Measurements from ENCODE around the gene RFX8. TPM values are rescaled to one million over a fixed set of nuclear protein-coding genes. Genes with fewer than 3 reads are reported as not detected.

Gene RFX8
- polyA plus RNA-seq, 3 donors = not detected

DNA sequence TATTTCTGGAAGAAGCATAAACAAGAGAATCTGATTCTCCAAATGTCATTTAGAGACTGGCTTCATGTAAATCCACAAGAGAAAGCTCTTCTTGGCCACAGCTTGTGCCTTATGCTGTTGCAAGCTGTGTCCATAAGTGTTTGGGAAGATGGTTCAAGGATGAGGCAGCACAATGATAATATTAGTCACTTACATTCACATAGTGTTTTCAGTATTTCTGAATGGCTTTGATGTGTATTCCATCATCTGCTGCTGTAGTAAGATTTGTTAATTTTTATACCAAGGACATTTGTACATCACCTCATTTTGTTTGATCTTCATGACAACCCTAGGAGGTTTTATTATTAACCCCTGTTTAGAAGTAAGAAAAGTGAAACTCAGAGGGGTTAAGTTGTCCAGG is 117.5 kb downstream of the RFX8 start:
- Mint-ChIP-seq H3K4me1 (peaks cover 16% of the 10 kb centered on the region), H3K27me3 (ENCODE audit: low read depth in 3 of 3) (peaks cover 0 to 3% (median 1%) of the 10 kb centered on the region in 3 donors), H3K9me3 (peaks cover 0 to 2% (median 0%) of the 10 kb centered on the region in 7 donors), H3K4me3 (no peak overlapping the region), H3K27ac (no peak overlapping the region), H3K36me3 (no peaks in the 10 kb centered on the region)
- Histone ChIP-seq H3K4me1 (ENCODE audit: control insufficient read depth in 1 of 2, insufficient read depth in 2 of 2, low read length in 2 of 2) (peaks cover 12 to 16% of the 10 kb centered on the region in 2 donors), H3K4me3 (replicated peaks in 1 of 3; ENCODE audit: low read depth in 2 of 3, low read length in 3 of 3) (no peak overlapping the region), H3K27ac (ENCODE audit: low read depth in 1 of 2, low read length in 2 of 2) (no peak overlapping the region), H2AFZ (ENCODE audit: insufficient read depth, low read depth, low read length, poor library complexity, severe bottlenecking) (no peak overlapping the region), H3K9me3 (replicated peaks in 1 of 2; ENCODE audit: control insufficient read depth in 1 of 2, insufficient read depth in 1 of 2, low read length in 2 of 2) (no peaks in the 10 kb centered on the region), H3K27me3 (ENCODE audit: control insufficient read depth in 2 of 2, insufficient read depth in 2 of 2, low read length in 2 of 2) (no peaks in the 10 kb centered on the region), H3K4me2 (replicated peaks; ENCODE audit: extremely low read depth, low read length, poor library complexity, severe bottlenecking) (no peak overlapping the region), H3K79me2 (ENCODE audit: insufficient read depth, low read length) (no peaks in the 10 kb centered on the region), H3K36me3 (replicated peaks in 1 of 2; ENCODE audit: control insufficient read depth in 1 of 2, insufficient read depth in 2 of 2, low read length in 2 of 2) (no peaks in the 10 kb centered on the region), H3K9ac (ENCODE audit: insufficient read depth, low read length, poor library complexity, severe bottlenecking) (no peak overlapping the region), H4K20me1 (ENCODE audit: insufficient read depth, low read length) (no peaks in the 10 kb centered on the region)
- TF ChIP-seq, protein P1, sequence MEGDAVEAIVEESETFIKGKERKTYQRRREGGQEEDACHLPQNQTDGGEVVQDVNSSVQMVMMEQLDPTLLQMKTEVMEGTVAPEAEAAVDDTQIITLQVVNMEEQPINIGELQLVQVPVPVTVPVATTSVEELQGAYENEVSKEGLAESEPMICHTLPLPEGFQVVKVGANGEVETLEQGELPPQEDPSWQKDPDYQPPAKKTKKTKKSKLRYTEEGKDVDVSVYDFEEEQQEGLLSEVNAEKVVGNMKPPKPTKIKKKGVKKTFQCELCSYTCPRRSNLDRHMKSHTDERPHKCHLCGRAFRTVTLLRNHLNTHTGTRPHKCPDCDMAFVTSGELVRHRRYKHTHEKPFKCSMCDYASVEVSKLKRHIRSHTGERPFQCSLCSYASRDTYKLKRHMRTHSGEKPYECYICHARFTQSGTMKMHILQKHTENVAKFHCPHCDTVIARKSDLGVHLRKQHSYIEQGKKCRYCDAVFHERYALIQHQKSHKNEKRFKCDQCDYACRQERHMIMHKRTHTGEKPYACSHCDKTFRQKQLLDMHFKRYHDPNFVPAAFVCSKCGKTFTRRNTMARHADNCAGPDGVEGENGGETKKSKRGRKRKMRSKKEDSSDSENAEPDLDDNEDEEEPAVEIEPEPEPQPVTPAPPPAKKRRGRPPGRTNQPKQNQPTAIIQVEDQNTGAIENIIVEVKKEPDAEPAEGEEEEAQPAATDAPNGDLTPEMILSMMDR (IDR thresholded peaks at IDR 0.05) = no peak
- no peak for DNase-seq
- intact Hi-C loops (cut with micrococcal nuclease) = no loop called here

DNA sequence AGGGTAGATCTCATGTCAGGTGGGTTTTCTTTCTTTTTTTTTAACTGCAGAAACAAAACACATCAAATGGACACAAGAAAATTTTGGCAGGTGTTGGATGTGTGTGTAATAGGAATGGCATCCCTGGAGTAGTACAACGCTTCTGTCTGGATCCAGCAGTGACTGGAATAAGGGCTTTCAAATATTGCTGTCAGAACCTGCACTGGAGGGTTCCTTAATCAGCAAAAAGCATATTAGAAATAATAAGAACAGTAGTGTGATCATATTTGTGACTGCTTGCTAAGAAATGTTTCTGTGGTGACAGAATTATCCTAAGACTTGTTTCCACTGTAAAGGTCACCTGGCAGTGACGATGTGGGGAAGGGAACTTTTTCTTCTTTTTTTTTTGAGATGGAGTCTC is 118.4 kb downstream of the RFX8 start:
- Mint-ChIP-seq H3K27ac (no peak overlapping the region), H3K4me3 (no peak overlapping the region), H3K9me3 (peaks cover 0 to 2% (median 0%) of the 10 kb centered on the region in 7 donors), H3K36me3 (no peaks in the 10 kb centered on the region), H3K4me1 (peaks cover 7% of the 10 kb centered on the region), H3K27me3 (ENCODE audit: low read depth in 3 of 3) (peaks cover 0 to 3% (median 1%) of the 10 kb centered on the region in 3 donors)
- H3K79me2 ChIP-seq (ENCODE audit: insufficient read depth, low read length) = no peaks in the 10 kb centered on the region
- intact Hi-C loops (cut with micrococcal nuclease) = no loop called here
- H3K4me1 ChIP-seq (ENCODE audit: control insufficient read depth in 1 of 2, insufficient read depth in 2 of 2, low read length in 2 of 2) = peaks cover 6 to 9% of the 10 kb centered on the region in 2 donors
- no peak overlapping the region for H3K27ac ChIP-seq (ENCODE audit: low read depth in 1 of 2, low read length in 2 of 2)
- TF ChIP-seq, protein P1 (IDR thresholded peaks at IDR 0.05) = no peak
- no peaks in the 10 kb centered on the region for H3K27me3 ChIP-seq (ENCODE audit: control insufficient read depth in 2 of 2, insufficient read depth in 2 of 2, low read length in 2 of 2)
- no peak overlapping the region for H3K4me2 ChIP-seq (replicated peaks; ENCODE audit: extremely low read depth, low read length, poor library complexity, severe bottlenecking)
- H4K20me1 ChIP-seq (ENCODE audit: insufficient read depth, low read length) = no peaks in the 10 kb centered on the region
- no peak overlapping the region for H2AFZ ChIP-seq (ENCODE audit: insufficient read depth, low read depth, low read length, poor library complexity, severe bottlenecking)
- no peaks in the 10 kb centered on the region for H3K9me3 ChIP-seq (replicated peaks in 1 of 2; ENCODE audit: control insufficient read depth in 1 of 2, insufficient read depth in 1 of 2, low read length in 2 of 2)
- H3K9ac ChIP-seq (ENCODE audit: insufficient read depth, low read length, poor library complexity, severe bottlenecking) = no peak overlapping the region
- no peak for DNase-seq
- WGBS (ENCODE audit: insufficient coverage) = 100% methylated on average over 1 of the region's 2 CpGs
- no peak overlapping the region for H3K4me3 ChIP-seq (replicated peaks in 1 of 3; ENCODE audit: low read depth in 2 of 3, low read length in 3 of 3)
- H3K36me3 ChIP-seq (replicated peaks in 1 of 2; ENCODE audit: control insufficient read depth in 1 of 2, insufficient read depth in 2 of 2, low read length in 2 of 2) = no peaks in the 10 kb centered on the region
